Measurements from ENCODE around the gene SLC33A1.

GRCh38 chr3:155890671-155891190, 36.5 kb upstream of the SLC33A1 start:
- TF ChIP-seq, protein P1, sequence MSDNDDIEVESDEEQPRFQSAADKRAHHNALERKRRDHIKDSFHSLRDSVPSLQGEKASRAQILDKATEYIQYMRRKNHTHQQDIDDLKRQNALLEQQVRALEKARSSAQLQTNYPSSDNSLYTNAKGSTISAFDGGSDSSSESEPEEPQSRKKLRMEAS (IDR thresholded peaks at IDR 0.05) = no peak
- TF ChIP-seq CTCF (IDR thresholded peaks at IDR 0.05; ENCODE audit: control extremely low read depth in 1 of 3, insufficient read depth in 1 of 3, low read depth in 1 of 3, low read length in 3 of 3) (no peak), POLR2A (IDR thresholded peaks at IDR 0.05; ENCODE audit: control extremely low read depth in 1 of 2, low read depth in 2 of 2, low read length in 2 of 2) (no peak), SAP30 (IDR thresholded peaks at IDR 0.05; ENCODE audit: insufficient read depth, insufficient replicate concordance, low read length) (no peak), YY1 (IDR thresholded peaks at IDR 0.05; ENCODE audit: low read depth, low read length) (no peak), SP1 (IDR thresholded peaks at IDR 0.05; ENCODE audit: low read depth, low read length) (0 out of 2 replicates have a peak, but pooled peaks have one; percentile 34), RFX5 (IDR thresholded peaks at IDR 0.05; ENCODE audit: borderline replicate concordance, low read depth, low read length) (no peak), POU5F1 (IDR thresholded peaks at IDR 0.05; ENCODE audit: low read depth, low read length) (no peak), SRF (IDR thresholded peaks at IDR 0.05; ENCODE audit: low read depth, low read length) (no peak), EGR1 (IDR thresholded peaks at IDR 0.05; ENCODE audit: borderline replicate concordance, low read depth, low read length) (no peak)
